Uterus (tissue), 2 donors: ENCODE measurements around the gene GSG1.

Experiments
- CTCF ChIP-seq, 4 experiments: fragments of 200-600 bp in 2 of 4; fragments of 450-650 bp in 2 of 4; sonication (generic) in 2 of 4; IDR thresholded peaks; one replicate each; pipeline ENCODE4 v1.5.1; 2016 to 2019; ENCODE audit warnings: antibody characterized with exemption in 4 of 4, mild to moderate bottlenecking in 2 of 4, moderate library complexity in 1 of 4
- POLR2A ChIP-seq, 2 donors: fragments of 450-650 bp; IDR thresholded peaks; one replicate each; pipeline ENCODE4 v1.6.1; 2016; ENCODE audit warnings: antibody characterized with exemption in 2 of 2, mild to moderate bottlenecking in 1 of 2, moderate library complexity in 1 of 2

GRCh38 chr12:13079440-13079906, 24.0 kb downstream of the GSG1 start:
- TF ChIP-seq POLR2A (IDR thresholded peaks at IDR 0.05) (no peak), CTCF (IDR thresholded peaks at IDR 0.05) (no peak)
